ENCODE data around the gene IRF2. TPM values are rescaled to one million over a fixed set of nuclear protein-coding genes. Genes with fewer than 3 reads are reported as not detected.
"Not testable (repeated sequence)": the region's sequence is repeated elsewhere in the genome, so short reads cannot be mapped to it uniquely, and the experiment has no call there.

IRF2 gene
- total RNA-seq, 1 donor from 2014 or later, result 47.6 TPM

DNA sequence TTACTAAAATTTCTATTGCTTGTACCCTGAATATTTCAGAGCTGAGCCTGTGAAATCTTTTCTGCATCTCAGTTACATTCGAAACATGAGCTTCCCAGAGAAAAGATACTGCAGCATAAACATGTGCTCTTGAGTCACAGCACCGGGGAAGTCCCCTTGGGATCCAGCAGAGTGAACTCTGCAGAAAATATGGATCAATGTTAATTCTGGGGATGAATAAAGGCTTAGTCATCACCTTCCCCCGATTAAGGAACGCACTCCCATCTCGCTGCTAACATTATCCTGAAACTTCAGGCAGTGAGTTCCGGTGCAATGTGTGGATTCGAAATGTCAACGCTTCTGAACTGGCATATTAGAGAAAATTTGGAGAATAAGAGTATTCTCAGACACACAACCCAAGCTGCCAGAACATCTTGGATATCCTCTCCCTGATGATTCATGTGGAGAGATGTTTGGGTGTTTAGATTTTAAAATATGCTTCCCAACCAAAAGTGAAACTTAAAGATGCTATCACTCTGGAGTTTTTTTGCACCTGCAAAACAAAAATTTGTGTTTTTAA is 90.8 kb downstream of the IRF2 start:
- intact Hi-C loops (cut with micrococcal nuclease), result loop anchor here (5.0 kb wide), 2 partner anchors 41 to 71 kb away; no protein-coding TSS in a partner anchor
- peaks cover 41% of the 10 kb centered on the region for H3K4me1 Mint-ChIP-seq (ENCODE audit: low read depth)
- H3K4me3 Mint-ChIP-seq (ENCODE audit: low read depth), result peak overlapping the region; percentile 56
- peaks cover 15% of the 10 kb centered on the region for H3K9me3 Mint-ChIP-seq
- no peak for DNase-seq (ENCODE audit: low spot score)
- no peaks in the 10 kb centered on the region for H3K27me3 Mint-ChIP-seq (ENCODE audit: low read depth)
- peak overlapping the region; percentile 68 for H3K27ac Mint-ChIP-seq
- H3K36me3 Mint-ChIP-seq (ENCODE audit: low read depth), result peaks cover 68% of the 10 kb centered on the region

DNA sequence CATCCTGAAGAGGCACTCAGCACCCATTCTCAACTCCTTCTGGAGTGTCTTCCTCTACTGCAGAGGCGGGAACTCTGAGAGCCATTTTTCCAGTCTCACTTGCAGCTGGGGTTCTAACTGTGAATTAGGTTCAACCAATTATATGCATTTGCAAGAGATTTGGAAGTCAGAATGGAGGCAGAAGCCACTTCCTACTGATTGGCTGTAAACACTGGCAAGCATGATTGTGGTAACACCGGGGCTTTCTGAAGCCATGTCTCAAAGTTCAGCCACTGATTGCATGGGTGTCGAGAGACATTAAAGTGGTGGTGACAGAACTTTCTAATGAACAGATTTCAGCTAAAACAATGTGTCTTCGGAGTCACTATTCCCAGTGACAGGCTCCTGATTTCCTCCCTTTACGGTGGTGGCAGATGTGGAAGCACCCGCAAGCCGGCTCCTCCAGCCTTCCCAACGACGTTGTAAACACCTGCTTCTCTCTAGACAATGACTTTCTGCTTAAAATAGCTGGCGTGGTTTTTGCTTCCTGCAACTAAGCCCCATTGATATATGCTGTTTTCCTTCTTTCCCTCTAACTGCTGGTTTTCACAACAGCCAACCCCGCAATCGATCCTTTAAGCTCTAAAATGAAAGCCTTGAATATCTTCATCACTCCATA is 92.0 kb downstream of the IRF2 start:
- peaks cover 15% of the 10 kb centered on the region for H3K9me3 Mint-ChIP-seq
- DNase-seq (ENCODE audit: low spot score), result no peak
- H3K4me3 Mint-ChIP-seq (ENCODE audit: low read depth), result peak overlapping the region; percentile 31
- intact Hi-C loops (cut with micrococcal nuclease), result loop anchor here (5.0 kb wide), 2 partner anchors 40 to 70 kb away; no protein-coding TSS in a partner anchor
- H3K4me1 Mint-ChIP-seq (ENCODE audit: low read depth), result peaks cover 41% of the 10 kb centered on the region
- H3K36me3 Mint-ChIP-seq (ENCODE audit: low read depth), result peaks cover 61% of the 10 kb centered on the region
- no peaks in the 10 kb centered on the region for H3K27me3 Mint-ChIP-seq (ENCODE audit: low read depth)
- H3K27ac Mint-ChIP-seq, result peak overlapping the region; percentile 46

DNA sequence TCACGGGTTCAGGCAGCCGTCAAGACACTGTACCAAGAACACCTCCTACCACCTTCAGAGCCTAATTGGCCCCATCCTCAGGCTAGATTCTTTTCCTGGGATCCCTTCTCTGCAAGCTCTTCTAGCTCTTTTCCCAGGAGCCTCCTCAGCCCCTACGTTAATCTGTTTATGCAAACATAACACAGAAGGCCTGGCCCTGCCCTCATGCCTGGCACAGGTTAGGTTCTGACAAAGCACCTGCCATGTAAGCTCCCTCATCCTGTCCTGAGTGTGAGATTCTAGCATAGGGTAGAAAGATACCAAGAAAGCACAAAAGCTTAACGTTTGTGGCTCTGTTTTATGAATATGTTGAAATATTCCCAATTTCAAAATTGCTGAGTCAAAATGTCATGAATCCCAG is 93.6 kb downstream of the IRF2 start:
- no peak overlapping the region for H3K4me3 Mint-ChIP-seq (ENCODE audit: low read depth)
- peaks cover 19% of the 10 kb centered on the region for H3K9me3 Mint-ChIP-seq
- no peak for DNase-seq (ENCODE audit: low spot score)
- no peak overlapping the region for H3K27ac Mint-ChIP-seq
- intact Hi-C loops (cut with micrococcal nuclease), result loop anchor here (5.0 kb wide), 2 partner anchors 38 to 68 kb away; no protein-coding TSS in a partner anchor
- H3K36me3 Mint-ChIP-seq (ENCODE audit: low read depth), result peaks cover 48% of the 10 kb centered on the region
- H3K27me3 Mint-ChIP-seq (ENCODE audit: low read depth), result no peaks in the 10 kb centered on the region
- H3K4me1 Mint-ChIP-seq (ENCODE audit: low read depth), result peaks cover 34% of the 10 kb centered on the region

DNA sequence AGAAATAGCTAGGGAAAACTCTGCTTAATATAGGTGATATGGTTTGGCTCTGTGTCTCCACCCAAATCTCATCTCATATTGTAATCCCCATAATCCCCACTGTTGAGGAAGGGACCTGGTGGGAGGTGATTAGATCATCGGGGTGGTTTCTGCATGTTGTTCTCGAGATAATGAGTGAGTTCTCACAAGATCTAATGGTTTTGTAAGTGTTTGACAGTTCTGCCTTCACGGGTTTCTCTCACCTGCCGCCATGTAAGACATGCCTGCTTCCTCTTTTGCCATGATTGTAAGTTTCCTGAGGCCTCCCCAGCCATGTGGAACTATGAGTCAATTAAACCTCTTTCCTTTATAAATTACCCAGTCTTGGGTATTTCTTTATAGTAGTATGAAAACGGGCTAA is 94.1 kb downstream of the IRF2 start:
- intact Hi-C loops (cut with micrococcal nuclease), result loop anchor here (5.0 kb wide), 2 partner anchors 38 to 68 kb away; no protein-coding TSS in a partner anchor
- H3K4me1 Mint-ChIP-seq (ENCODE audit: low read depth), result peaks cover 31% of the 10 kb centered on the region
- peaks cover 45% of the 10 kb centered on the region for H3K36me3 Mint-ChIP-seq (ENCODE audit: low read depth)

DNA sequence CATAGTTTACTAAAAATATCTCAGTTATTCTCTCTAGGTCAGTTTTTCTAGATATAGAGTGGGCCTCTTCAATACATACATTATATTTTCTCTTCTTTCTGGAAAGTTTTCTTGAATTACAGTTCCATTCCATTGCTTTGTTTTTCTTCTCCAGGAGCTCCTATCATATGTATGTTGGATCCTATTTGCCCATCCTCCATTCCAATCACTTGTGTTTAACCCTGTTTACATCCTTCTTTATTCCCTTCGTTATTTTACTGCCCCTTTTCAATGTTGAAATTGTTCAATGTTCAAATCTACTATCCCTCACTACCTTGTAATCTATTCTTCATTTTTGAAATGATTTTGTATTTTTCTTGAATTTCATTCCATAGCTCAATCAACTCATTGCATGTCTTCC is 97.4 kb downstream of the IRF2 start:
- Mint-ChIP-seq H3K36me3 (ENCODE audit: low read depth) (peaks cover 33% of the 10 kb centered on the region), H3K9me3 (peaks cover 19% of the 10 kb centered on the region), H3K4me1 (ENCODE audit: low read depth) (peaks cover 18% of the 10 kb centered on the region), H3K27me3 (ENCODE audit: low read depth) (no peaks in the 10 kb centered on the region), H3K27ac (no peak overlapping the region), H3K4me3 (ENCODE audit: low read depth) (no peak overlapping the region)
- intact Hi-C loops (cut with micrococcal nuclease), result no loop called here
- DNase-seq (ENCODE audit: low spot score), result no peak

More for the DNA sequence above, 94.1 kb downstream of the IRF2 start:
- not testable (repeated sequence) for DNase-seq (ENCODE audit: low spot score); H3K27ac Mint-ChIP-seq; H3K27me3 Mint-ChIP-seq (ENCODE audit: low read depth); H3K4me3 Mint-ChIP-seq (ENCODE audit: low read depth)
- peaks cover 19% of the 10 kb centered on the region for H3K9me3 Mint-ChIP-seq

DNA sequence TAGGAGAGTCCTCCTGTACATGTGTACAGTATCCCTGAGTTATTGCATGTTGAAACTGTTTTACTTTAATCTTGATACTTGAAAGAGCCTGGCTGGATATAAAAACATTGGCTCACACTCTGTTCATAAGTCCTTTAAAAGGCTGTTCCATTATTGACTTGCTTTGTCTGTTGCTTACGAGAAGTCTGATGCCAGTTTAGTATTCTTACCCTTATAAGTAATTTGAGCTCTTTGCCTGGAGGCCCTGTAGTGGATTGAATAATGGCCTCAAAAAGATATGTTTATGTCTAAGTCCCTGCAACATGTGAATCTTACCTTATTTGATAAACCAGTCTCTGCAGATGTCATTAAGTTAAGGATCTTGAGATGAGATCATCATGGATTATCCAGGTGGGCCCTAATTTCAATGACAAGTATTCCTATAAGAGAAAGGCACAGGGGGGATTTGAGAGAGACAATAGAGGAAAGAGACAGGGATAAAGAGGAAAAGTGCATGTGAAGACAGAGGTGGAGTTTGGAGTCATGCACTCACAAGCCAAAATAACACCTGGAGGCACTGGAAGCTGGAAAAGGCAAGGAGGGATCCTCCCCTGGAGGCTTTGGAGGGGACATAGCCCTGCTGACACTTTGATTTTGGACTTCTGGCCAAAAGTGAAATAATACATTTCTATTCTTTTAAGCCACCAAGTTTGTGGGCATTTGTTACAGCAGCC is 98.1 kb downstream of the IRF2 start:
- peaks cover 27% of the 10 kb centered on the region for H3K36me3 Mint-ChIP-seq (ENCODE audit: low read depth)
- no peak for DNase-seq (ENCODE audit: low spot score)
- H3K27ac Mint-ChIP-seq, result no peak overlapping the region
- peaks cover 17% of the 10 kb centered on the region for H3K4me1 Mint-ChIP-seq (ENCODE audit: low read depth)
- H3K27me3 Mint-ChIP-seq (ENCODE audit: low read depth), result no peaks in the 10 kb centered on the region
- no peak overlapping the region for H3K4me3 Mint-ChIP-seq (ENCODE audit: low read depth)
- intact Hi-C loops (cut with micrococcal nuclease), result no loop called here
- H3K9me3 Mint-ChIP-seq, result peaks cover 19% of the 10 kb centered on the region

DNA sequence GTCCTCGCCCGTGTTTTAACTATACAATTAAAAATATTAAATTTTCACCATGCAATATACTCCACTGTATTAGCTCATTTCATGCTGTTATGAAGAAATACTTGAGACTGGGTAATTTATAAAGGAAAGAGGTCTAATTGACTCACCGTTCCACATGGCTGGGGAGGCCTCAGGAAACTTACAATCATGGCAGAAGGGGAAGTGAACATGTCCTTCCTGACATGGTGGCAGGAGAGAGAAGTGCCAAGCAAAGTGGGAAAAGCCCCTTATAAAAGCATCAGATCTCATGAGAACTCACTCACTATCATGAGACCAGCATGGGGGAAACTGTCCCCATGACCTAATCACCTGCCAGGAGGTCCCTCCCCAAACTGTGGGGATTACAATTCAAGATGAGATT is 98.7 kb downstream of the IRF2 start:
- intact Hi-C loops (cut with micrococcal nuclease), result loop anchor here (2.0 kb wide), 1 partner anchor 41 kb away; no protein-coding TSS in a partner anchor
- H3K9me3 Mint-ChIP-seq, result peaks cover 17% of the 10 kb centered on the region
- H3K36me3 Mint-ChIP-seq (ENCODE audit: low read depth), result peaks cover 21% of the 10 kb centered on the region
- H3K4me1 Mint-ChIP-seq (ENCODE audit: low read depth), result peaks cover 17% of the 10 kb centered on the region
- H3K27ac Mint-ChIP-seq; H3K4me3 Mint-ChIP-seq (ENCODE audit: low read depth); H3K27me3 Mint-ChIP-seq (ENCODE audit: low read depth); DNase-seq (ENCODE audit: low spot score): not testable (repeated sequence)

DNA sequence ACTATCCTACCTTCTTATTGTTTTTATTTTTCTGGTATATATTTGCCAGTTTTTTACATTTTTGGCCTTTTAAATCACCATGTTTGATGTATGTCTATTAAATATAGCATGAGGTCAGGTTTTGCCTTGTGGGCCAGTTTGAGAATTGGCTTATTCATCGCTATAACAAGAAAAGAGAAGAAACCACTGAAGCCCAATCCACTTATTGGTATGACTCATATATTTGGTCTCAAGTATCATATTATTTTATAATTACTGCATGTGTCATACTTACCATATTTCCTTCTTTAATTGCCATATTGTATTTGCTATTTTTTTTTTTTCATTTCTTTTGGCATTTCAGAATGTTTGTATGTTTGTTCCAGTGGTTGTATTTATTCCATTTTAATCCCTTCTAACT is 99.3 kb downstream of the IRF2 start:
- H3K36me3 Mint-ChIP-seq (ENCODE audit: low read depth), result peaks cover 15% of the 10 kb centered on the region
- H3K27me3 Mint-ChIP-seq (ENCODE audit: low read depth), result no peaks in the 10 kb centered on the region
- H3K4me3 Mint-ChIP-seq (ENCODE audit: low read depth), result no peak overlapping the region
- H3K27ac Mint-ChIP-seq, result peak overlapping the region; percentile 4
- intact Hi-C loops (cut with micrococcal nuclease), result loop anchor here (2.0 kb wide), 1 partner anchor 42 kb away; no protein-coding TSS in a partner anchor
- DNase-seq (ENCODE audit: low spot score), result no peak
- peaks cover 17% of the 10 kb centered on the region for H3K4me1 Mint-ChIP-seq (ENCODE audit: low read depth)
- H3K9me3 Mint-ChIP-seq, result peaks cover 11% of the 10 kb centered on the region

DNA sequence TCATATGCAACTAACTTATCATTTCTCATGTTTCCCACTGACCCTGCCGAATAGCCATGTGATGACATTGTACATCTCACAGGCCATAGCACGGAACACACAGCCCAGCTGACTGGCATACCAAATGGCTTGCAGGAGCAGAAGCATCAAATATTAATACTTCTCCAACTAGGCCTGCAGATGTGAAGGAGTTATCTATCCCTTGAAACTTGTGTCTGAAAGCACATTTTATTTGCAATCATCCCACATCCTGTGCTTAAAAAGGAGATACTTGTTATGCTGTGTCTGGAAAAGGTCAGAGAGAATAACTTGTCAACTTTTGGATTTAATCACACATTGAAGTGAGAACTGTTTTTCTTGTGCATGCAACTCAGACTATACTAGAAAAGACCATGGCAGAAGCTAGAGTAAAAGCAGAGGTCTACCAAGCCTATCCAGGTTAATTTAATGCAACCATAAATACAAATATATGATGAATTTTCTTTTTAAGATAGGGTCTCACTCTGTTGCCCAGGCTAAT is 100.4 kb downstream of the IRF2 start:
- Mint-ChIP-seq H3K36me3 (ENCODE audit: low read depth) (peaks cover 11% of the 10 kb centered on the region), H3K4me3 (ENCODE audit: low read depth) (no peak overlapping the region), H3K4me1 (ENCODE audit: low read depth) (peaks cover 19% of the 10 kb centered on the region), H3K27me3 (ENCODE audit: low read depth) (no peaks in the 10 kb centered on the region), H3K27ac (peak overlapping the region; percentile 55), H3K9me3 (peaks cover 4% of the 10 kb centered on the region)
- intact Hi-C loops (cut with micrococcal nuclease), result loop anchor here (2.0 kb wide), 1 partner anchor 43 kb away; no protein-coding TSS in a partner anchor
- no peak for DNase-seq (ENCODE audit: low spot score)

DNA sequence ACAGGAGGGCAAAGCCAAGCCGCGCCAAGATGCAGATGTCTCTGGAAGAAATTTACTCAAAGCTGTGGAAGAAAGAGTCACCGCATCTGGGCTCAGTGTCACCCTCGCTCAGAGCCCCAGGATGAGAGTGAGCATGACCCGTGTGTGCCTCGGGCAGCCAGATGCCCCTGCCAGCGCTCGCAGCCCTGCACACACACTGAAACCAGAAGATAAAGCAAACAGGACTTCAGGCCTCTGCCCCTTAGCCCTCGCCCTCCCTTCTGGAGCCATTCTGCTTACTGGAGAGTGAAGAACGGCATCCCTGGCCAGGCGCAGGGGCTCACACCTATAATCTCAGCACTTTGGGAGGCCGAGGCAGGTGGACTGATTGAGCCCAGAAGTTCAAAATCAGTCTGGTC is 103.0 kb downstream of the IRF2 start:
- Mint-ChIP-seq H3K36me3 (ENCODE audit: low read depth) (peaks cover 4% of the 10 kb centered on the region), H3K9me3 (no peaks in the 10 kb centered on the region), H3K27me3 (ENCODE audit: low read depth) (no peaks in the 10 kb centered on the region), H3K27ac (no peak overlapping the region), H3K4me1 (ENCODE audit: low read depth) (peaks cover 20% of the 10 kb centered on the region), H3K4me3 (ENCODE audit: low read depth) (no peak overlapping the region)
- intact Hi-C loops (cut with micrococcal nuclease), result no loop called here
- no peak for DNase-seq (ENCODE audit: low spot score)

DNA sequence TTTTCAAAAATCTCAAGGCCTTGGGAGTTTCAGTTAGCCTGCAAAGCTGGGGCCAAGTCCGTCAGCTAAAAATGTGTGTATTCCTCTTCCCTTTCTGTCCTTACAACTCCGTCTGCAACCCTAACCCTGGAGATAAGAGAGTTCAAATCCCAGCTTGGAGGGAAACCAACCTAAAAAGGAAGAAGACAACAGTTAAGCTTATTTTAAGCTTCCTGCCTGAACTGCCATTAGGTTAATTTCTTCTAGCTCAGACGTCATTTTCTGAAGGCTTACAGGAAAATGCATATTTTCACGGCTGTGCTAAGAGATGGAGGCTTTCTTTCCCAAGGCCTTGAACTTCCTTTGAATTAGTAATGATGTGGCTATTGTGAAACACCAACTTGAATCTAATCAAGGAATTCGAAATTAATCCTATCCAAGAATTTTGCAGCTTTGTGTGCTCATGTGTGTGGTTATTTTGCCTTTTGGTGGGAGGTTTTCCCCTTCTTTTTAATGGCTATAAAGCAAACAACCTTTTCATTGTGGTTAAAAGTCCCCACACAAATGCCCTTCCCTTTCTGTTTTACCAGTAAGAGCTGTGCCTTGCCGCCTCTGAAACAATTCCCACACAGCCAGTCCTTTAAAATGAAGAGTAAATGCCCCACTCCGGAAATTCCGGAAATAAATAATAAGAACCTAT is 103.5 kb downstream of the IRF2 start:
- no peak overlapping the region for H3K4me3 Mint-ChIP-seq (ENCODE audit: low read depth)
- H3K4me1 Mint-ChIP-seq (ENCODE audit: low read depth), result peaks cover 20% of the 10 kb centered on the region
- no peak for DNase-seq (ENCODE audit: low spot score)
- H3K9me3 Mint-ChIP-seq, result no peaks in the 10 kb centered on the region
- H3K27me3 Mint-ChIP-seq (ENCODE audit: low read depth), result no peaks in the 10 kb centered on the region
- no peak overlapping the region for H3K27ac Mint-ChIP-seq
- intact Hi-C loops (cut with micrococcal nuclease), result no loop called here
- no peaks in the 10 kb centered on the region for H3K36me3 Mint-ChIP-seq (ENCODE audit: low read depth)

DNA sequence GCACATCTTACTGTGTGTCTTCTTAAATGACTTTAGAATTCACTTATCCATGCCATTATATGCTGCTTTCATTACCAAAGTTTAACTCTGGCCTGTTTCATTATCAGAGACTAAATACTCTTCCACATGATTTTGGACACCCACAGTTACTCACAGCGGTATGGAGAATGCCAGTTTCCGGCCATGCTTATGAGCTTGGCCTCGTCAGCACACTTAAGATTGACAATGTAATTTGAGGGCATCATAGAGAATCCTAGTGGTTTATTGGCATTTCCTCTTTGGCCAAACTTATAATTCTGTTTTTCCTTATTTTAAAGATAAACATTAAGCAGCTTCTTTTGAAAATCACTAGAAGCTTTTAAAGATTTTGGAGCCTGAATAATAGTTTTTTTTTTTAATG is 104.5 kb downstream of the IRF2 start:
- no peak overlapping the region for H3K27ac Mint-ChIP-seq
- H3K36me3 Mint-ChIP-seq (ENCODE audit: low read depth), result no peaks in the 10 kb centered on the region
- no peak overlapping the region for H3K4me3 Mint-ChIP-seq (ENCODE audit: low read depth)
- no peak for DNase-seq (ENCODE audit: low spot score)
- peaks cover 17% of the 10 kb centered on the region for H3K4me1 Mint-ChIP-seq (ENCODE audit: low read depth)
- intact Hi-C loops (cut with micrococcal nuclease), result no loop called here
- H3K27me3 Mint-ChIP-seq (ENCODE audit: low read depth), result no peaks in the 10 kb centered on the region
- no peaks in the 10 kb centered on the region for H3K9me3 Mint-ChIP-seq

All from activated T-helper 2 cell treated with anti-CD3 and anti-CD28 coated beads, Interferon-gamma antibody, Interleukin-2, Interleukin-4, amounts not matched to agents 10 μg/mL and 5 μg/mL and 100 μg/mL, durations not matched to agents 14 hours and 24 hours and 36 hours (primary cell).